ENCODE results near the gene GP1BB.

GP1BB gene

DNA sequence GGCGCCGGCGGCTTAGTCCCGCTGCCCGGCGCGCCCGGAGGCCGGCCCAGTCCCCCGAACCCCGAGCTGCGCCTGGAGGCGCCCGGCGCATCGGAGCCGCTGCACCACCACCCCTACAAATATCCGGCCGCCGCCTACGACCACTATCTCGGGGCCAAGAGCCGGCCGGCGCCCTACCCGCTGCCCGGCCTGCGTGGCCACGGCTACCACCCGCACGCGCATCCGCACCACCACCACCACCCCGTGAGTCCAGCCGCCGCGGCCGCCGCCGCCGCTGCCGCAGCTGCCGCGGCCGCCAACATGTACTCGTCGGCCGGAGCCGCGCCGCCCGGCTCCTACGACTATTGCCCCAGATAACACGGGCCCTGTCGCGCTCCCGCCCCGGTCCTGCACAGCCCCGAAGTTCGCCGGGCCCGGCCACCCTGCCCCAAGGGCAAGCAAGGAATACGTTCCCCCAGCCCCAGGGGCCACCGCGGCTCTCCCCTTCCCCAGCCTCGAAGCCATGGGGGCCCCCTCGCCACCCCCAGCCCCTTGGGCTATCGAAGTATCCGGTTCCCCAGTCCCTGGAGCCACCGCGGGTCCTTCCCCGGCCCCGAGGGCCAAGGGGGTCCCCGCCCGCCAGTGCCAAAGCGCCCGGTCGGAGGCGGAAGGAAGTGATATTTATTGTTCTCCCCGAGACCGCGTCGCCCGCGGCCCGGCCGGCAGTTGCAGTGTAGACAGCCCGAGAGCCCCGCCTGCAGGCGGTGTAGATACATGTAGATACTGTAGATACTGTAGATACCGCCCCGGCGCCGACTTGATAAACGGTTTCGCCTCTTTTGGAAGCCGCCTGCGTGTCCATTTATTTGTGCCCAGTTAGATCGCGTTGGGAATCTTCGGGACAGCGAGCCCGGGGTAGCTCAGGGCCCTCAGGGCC is 43.4 kb downstream of the GP1BB start:
- peak; percentile 26 for DNase-seq (ENCODE audit: low spot score)

DNA sequence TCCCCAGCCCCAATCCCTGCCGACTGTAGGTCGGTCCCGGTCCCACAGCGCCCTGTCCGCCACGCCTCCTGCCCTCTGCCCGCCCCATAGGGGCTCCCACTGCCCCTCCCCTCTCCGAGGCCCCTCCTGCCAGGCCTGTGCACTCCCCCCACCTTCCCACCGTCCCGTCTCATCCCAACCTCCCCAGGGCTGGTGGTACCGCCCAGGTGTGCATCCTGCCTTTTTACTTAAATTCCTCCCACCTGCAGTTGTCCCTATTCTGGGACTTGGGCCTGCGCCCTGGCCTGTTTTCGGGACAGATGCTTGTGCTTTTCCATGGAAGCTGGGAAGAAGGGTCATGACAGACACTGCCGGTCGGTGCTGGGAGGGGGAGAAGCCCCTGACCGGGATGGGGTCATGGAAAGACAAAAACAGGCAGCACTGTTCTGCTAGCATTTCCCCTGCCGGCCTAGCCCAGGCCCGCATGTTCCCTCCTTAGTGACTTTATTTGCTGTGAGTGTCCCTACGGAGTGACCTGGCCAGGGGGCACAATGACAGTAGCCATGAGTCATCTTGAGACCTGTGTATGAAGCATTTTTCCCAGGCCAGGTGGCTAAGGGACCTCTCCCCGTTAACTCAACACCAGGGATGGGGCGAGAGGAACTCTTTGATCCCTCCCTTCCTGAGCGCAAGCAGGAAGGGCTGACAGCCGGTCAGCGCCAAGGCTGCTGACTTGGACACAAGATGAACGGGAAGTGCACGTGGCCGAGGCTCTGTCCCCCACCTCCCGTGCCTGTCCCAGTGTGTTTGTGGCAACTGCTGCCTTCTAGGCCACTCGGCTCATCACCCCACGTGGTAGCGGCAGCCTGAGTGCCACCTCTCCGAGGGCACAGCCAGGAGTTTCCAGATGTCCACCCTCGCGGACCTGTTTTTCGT is 44.3 kb downstream of the GP1BB start:
- no peak for DNase-seq (ENCODE audit: low spot score)

DNA sequence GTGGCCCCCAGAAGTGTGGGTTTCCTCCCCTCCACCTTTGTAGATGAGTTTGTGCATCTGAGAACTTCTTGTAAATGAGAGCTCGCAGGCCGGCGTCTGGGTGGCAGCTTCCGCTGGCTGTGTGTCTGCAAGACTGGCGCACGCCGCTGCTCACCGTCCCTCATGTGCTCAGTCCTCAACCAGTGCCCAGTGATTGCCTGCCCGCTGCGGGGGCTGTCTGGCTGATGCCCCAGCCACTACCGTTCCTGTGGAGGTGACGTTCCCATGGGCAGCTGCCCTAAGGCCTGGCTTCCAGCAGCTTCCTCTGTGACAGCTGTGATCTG is 46.0 kb downstream of the GP1BB start:
- no peak for DNase-seq (ENCODE audit: low spot score)

DNA sequence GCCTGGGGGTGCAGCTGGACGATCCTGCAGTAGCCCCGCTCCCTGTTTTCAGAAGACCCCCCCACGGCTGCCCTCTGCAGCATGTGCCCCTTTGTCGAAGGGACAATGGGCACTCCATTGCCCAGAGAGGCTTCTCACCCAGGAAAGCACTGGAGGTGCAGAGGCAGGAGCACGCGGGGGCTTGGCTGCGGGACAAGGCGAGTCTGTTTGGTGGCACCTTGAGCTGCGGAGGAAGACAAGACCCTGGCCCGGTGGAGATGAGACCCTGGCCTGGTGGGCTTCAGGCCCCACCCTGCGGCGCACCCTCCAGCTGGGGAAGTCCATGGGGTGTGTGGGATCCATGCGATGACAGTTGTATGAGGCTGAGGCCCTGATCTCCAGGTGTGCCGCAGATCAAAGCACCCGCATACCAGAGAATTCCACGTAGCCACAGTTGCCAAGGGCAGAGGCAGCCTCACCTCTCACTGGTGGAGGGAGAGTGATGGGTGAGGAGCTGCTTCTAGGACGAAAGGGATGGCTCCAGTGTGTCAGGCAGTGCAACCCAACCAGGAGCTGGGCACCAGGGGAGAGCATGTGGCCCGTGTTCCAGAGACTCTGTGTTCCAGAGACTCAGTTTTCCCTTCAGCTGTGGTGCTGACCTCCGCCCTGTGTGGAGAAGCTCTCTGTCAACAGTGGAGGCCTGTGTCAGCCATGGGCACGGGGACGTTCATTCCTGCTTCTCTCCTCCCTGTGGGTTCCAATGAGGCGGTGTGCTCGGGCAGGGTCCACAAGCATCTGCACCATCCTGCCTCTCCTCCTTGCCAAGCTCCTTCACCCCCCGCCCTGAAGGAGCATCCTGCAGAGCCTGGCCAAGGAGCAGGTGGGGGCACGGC is 47.2 kb downstream of the GP1BB start:
- DNase-seq (ENCODE audit: low spot score): no peak

DNA sequence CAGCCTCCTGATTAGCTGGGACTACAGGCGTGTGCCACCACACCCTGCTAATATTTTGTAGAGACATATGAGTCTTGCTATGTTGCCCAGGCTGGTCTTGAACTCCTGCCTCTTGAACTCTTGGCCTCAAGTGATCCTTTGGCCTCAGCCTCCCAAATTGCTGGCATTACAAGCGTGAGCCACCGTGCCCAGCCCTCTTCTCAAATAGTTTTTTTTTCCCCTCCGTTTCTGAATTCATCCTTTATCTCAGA is 49.0 kb downstream of the GP1BB start:
- DNase-seq (ENCODE audit: low spot score): no peak

DNA sequence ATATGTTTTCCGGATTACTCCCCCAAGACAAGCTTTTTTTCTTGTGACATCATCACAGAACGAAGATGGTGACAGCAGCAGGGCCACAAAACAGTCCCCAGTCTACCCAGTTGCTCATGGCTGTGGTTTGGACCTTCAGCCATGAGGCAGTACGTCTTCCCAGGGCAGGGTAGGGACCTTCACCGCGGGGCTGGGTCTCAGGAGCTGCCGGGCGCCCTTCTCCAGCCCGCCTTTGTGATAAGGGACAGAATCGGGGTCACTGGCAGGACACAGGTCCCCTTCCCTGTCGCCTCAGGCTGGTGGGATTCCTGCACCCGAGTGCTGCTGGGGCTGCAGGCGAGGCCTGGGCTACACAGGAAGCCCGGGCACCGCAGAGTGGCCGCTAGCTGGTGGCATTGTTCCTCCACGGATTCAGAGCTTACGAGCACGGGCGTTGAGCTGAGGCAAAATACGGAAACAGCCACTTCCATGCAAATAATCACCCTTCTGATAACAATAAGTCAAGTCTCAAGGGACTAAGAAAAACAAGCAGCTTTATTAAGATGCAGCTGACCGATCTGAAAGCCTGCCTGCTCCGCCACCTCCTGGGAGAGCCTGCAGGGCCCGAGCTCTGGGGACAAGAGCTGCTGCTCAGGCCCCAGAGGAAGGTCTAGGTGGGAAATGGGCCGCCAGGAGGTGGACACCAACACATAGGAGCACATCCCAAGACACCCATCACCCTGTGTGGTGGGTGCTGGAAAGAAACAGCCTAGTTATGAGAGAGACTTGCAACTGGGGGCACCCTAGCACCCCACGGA is 49.5 kb downstream of the GP1BB start:
- DNase-seq (ENCODE audit: low spot score): no peak

DNA sequence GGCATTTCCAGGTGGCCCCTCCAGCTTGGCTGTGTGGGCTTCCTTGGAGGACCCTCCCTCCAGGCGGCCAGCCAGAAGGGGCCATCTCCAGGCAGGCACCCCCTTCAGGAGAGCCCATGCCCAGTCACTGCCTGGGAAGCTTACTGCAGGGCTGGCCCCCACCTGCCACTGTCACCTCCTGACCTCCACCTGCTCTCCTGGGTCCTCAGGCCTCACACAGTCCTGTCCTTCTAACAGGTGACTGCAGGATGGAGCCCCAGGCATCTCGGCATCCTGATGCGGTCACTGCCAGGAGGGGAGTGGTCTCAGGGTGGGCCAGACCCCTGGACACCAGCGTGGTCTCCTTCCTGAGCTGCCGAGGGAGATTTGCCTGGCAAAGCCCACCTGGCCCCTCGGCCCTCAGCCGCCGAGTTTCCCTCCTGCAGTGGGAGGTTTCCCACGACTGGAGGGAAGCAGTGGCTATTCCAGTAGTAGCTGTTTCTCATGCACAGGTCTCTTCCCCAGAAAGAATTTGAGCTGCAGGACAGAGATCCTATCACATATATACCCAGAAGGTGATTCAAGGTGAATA is 50.2 kb downstream of the GP1BB start:
- no peak for DNase-seq (ENCODE audit: low spot score)

Data from CD4-positive, alpha-beta T cell treated with Interleukin-15 for 4 hours (primary cell).